GM03348 (cell line): ENCODE data around the gene IGFN1.

Source experiments
- DNase-seq: peaks from one replicate; pipeline ENCODE4 v3.0.0; 2012; ENCODE audit warnings: low spot score

IGFN1 gene

GRCh38 chr1:201163707-201164106, 26.9 kb upstream of the IGFN1 start:
- no peak for DNase-seq

DNA sequence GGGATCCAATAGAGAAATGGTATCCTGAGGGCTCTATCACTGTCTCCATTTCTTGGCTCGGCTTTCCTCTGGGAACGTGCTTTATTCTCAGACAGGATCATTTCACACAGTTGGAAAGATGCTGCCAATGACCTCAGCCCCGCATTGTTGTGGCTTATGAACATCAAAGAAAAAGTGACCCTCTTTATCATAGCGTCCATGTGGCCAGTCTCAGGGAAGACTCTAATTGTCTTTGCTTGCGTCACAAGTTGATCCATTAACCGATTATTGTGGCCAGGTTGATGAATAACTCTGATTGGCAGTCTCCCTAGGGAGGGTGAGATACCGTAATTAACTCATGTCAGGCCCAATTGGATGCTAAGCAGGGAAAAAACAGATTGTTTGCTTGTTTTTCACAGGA, 26.0 kb upstream of the IGFN1 start:
- DNase-seq = no peak

GRCh38 chr1:201167041-201167991, 23.3 kb upstream of the IGFN1 start:
- DNase-seq = no peak

DNA sequence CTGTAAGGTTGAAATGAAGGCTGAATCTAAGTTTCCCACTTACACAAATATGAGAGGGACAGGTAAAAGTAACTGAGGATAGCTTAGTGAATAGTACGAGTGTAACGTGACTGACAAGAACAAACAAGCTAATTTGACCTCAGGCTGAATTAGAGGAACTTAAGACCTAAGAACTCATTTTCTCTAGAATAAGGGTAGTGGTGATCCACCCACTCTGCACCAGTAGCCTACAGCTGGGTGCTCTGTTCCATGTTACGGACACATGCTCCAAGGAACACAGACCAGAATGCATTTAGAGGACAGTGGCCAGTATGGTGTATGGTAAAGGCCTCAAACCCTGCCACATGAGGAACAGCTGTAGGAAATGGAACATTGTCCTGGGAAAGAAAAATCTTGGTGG, 21.4 kb upstream of the IGFN1 start:
- no peak for DNase-seq

- DNase-seq = no peak
Measured at GRCh38 chr1:201169971-201170532, 20.6 kb upstream of the IGFN1 start.

- peak; percentile 100 for DNase-seq
Measured at GRCh38 chr1:201170533-201171062, 20.0 kb upstream of the IGFN1 start.

- DNase-seq = peak; percentile 73
Measured at GRCh38 chr1:201171063-201172036, 19.3 kb upstream of the IGFN1 start.

DNA sequence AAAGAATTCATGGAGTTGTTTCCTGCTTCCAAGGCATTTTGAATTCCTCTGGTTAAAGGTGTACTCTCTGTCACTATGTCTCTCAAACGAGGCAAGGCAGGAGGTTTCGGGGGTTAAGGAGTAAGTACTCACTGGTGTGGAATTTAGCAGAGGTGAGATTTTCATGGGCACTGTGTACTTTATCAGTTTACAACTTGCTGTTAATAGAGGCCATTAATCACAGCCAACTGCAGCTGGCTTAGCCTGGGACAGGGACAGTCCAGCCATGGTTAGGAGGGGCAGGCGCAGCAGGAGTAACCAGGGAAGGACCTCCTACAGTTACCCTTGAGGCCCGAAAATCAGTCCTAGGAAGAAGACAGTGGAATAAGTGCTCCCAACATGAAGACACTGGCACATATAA, 18.3 kb upstream of the IGFN1 start:
- no peak for DNase-seq

GRCh38 chr1:201172999-201173610, 17.5 kb upstream of the IGFN1 start:
- no peak for DNase-seq

DNA sequence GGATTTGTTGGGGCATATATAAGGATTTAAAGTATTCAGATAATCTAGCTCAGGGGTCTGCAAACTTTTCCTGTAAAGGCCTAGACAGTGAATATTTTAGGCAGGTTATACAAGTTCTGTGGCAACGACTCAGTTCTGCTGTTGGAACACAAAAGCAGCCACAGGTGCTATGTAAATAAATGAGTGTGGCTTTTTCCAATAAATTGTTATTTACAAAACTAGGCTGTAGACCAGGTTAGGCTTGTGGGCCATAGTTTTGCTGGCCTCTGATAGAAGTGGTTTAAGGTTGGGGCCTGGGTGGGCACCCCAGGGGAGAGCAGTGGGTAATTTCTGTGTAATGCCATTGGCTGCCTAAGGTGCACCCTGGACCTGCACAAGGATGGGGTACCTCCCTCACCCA, 16.9 kb upstream of the IGFN1 start:
- no peak for DNase-seq

- DNase-seq = no peak
Measured at GRCh38 chr1:201175820-201176500, 14.7 kb upstream of the IGFN1 start.

DNA sequence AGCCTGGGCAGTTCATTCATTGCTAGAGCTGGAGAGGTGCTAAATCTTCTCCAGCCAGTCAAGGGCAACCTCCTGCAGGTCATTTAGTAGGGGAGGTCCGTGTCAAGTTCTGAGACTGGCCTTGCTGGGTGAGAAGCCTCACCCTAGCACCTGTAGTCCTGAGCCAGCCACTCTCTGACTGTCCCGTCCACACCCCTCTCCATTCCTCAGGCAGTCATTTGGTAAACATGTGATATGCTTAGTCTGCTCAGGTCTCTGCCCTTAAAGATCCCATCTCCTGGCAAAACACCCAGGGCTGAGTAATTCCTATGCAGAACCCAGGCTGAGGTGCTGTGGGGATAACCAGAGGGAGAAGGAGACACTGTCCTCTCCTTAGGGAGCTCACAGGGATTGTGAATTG, 13.7 kb upstream of the IGFN1 start:
- DNase-seq = peak; percentile 39

DNA sequence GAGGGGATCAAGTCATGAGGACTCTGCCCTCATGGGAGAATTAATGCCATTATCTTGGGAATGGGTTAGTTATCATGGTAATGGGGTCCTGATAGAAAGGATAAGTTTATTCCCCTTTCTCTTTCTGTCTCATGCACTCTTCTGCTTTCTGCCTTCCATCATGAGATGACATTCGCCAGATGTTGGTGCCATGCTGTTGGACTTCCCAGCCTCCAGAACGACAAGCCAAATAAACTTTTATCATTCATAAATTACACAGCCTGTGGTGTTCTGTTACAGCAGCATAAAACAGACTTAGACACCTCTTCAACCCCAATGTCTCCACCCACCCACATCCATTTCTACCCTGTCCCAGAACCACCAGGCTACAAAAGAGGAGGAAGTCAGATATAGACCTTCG, 11.9 kb upstream of the IGFN1 start:
- DNase-seq = no peak

DNA sequence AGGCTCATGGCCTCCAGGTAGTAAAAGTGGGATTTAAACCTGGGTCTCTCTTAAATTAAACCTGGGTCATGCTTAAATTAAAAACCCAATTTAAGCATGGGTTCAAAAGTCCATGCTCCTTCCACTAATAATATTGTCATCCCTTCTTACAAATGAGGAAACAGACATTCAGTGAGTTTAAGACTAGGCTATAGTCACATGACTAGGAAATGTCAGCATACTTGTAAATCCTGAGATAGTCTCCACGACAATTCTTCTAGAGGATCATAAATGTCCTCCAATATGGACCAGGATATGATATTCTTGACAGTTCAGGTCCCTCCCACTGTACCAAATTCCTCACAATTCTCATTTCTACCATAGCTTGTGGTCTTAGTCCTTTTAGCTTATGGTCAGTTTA, 10.5 kb upstream of the IGFN1 start:
- no peak for DNase-seq

DNA sequence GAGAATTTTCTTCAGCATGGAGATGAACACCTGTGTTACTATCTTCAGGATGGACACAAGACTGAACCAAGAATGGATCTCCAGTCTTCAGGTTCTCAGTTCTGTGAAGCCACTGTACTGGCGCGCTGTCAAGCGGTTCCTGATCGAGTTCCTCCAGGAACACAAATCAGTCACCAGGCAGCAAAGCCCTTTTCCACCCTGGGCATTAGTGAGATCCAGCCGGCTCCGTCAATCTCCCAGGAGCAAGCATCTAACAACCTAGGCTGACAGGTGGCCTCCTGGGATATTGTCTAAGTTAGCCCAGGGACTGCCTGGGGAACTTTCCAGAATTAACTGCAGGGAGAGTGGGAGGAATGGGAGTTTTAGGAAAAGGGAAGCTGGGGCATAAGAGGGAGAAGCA, 9.7 kb upstream of the IGFN1 start:
- no peak for DNase-seq

GRCh38 chr1:201181323-201181722, 9.3 kb upstream of the IGFN1 start:
- no peak for DNase-seq

GRCh38 chr1:201181726-201182125, 8.9 kb upstream of the IGFN1 start:
- DNase-seq = no peak

GRCh38 chr1:201183209-201183608, 7.4 kb upstream of the IGFN1 start:
- DNase-seq = no peak

DNA sequence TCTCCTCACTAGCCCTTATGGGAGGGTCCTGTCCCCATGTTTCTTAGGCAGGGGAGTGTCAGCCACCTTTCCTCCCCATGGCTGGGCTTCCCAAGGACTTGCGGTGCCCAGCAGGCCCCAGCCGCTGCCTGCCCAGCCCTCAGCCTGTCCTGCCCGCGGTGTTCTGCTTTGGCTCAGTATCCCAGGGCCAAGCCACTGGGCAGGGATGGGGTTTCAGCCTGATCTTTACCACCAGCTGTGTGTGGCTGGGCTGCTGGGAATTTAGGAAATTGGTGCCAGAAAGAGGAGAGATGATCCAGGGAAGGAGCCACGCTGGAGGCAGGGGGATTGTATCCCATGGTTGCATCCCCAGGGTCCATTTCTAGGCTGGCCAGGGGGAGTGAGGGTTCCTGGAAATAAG, 6.9 kb upstream of the IGFN1 start:
- no peak for DNase-seq

DNA sequence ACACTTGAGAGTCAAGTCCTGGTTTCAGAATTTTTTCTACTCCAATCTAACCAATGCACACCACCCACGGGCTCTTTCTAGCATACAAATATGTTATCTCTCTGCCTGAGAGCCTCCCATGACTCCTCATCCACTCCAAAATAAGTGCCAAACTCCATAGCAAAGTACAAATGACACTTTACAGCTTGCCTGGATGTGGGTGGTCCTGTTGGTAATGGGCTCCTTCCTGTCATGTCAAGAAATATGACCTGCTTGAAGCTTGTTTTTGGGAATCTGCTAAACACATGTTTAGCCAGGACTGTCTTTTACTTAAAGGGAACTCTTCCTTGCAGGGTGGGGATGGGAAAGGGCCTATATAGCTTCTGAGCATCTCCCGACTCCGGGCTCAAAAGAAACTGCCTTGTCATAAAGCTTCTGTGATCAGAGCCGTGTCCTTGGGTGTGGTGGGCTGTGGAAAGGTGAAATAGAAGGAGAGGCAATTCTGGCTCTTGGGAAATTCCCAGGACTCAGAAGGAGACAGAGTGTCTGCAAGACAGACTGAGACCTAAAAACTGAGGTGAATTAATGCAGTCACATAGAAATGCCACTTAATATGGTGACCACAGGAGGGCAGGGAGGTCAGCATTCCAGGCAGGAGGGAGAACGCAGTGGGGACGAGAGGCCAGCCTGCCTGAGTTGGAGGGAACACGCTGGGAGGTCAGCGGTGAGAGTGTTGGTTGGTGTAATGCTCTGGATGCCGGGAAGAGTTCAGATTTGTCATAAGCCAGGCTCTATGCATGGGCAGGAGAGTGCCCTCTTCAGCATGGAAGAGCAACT, 6.1 kb upstream of the IGFN1 start:
- DNase-seq = peak; percentile 89
